HG02884 (cell line): ENCODE results near the gene NCF4.

Source experiments
- ATAC-seq: cut with Tn5 transposase; IDR thresholded peaks from one replicate; pipeline ENCODE4 v1.9.1; 2021; ENCODE audit warnings: mild to moderate bottlenecking, moderate library complexity; ENCODE audit not compliant: unreplicated experiment

NCF4 gene

GRCh38 chr22:36863979-36864378 lies 3.2 kb downstream of the NCF4 start:
- no peak for ATAC-seq

GRCh38 chr22:36864454-36865215 lies 3.8 kb downstream of the NCF4 start:
- ATAC-seq = no peak

- ATAC-seq = no peak
Measured at GRCh38 chr22:36865346-36865745, 4.5 kb downstream of the NCF4 start.

GRCh38 chr22:36867695-36868094 lies 6.9 kb downstream of the NCF4 start:
- no peak for ATAC-seq

- ATAC-seq = no peak
Measured at GRCh38 chr22:36868546-36869181, 7.9 kb downstream of the NCF4 start.

- ATAC-seq = no peak
Measured at GRCh38 chr22:36870250-36870649, 9.4 kb downstream of the NCF4 start.

- no peak for ATAC-seq
Measured at GRCh38 chr22:36871669-36872081, 10.9 kb downstream of the NCF4 start.

GRCh38 chr22:36872084-36872483 lies 11.3 kb downstream of the NCF4 start:
- no peak for ATAC-seq

GRCh38 chr22:36872866-36873498 lies 12.2 kb downstream of the NCF4 start:
- no peak for ATAC-seq

GRCh38 chr22:36873614-36874308 lies 13.0 kb downstream of the NCF4 start:
- ATAC-seq = no peak

- no peak for ATAC-seq
Measured at GRCh38 chr22:36874309-36874696, 13.5 kb downstream of the NCF4 start.

GRCh38 chr22:36874736-36875135 lies 13.9 kb downstream of the NCF4 start:
- no peak for ATAC-seq

GRCh38 chr22:36875741-36876140 lies 14.9 kb downstream of the NCF4 start:
- ATAC-seq = no peak

GRCh38 chr22:36879775-36880174 lies 19.0 kb downstream of the NCF4 start:
- no peak for ATAC-seq

- no peak for ATAC-seq
Measured at GRCh38 chr22:36881504-36882245, 20.9 kb downstream of the NCF4 start.

- no peak for ATAC-seq
Measured at GRCh38 chr22:36884349-36885158, 23.7 kb downstream of the NCF4 start.

- no peak for ATAC-seq
Measured at GRCh38 chr22:36885474-36885873, 24.7 kb downstream of the NCF4 start.

GRCh38 chr22:36886016-36886415 lies 25.2 kb downstream of the NCF4 start:
- no peak for ATAC-seq

GRCh38 chr22:36887162-36887561 lies 26.4 kb downstream of the NCF4 start:
- no peak for ATAC-seq

- ATAC-seq = no peak
Measured at GRCh38 chr22:36891646-36892045, 30.8 kb downstream of the NCF4 start.
